A549 (cell line): Measurements from ENCODE around the gene OSBPL6. TPM values are rescaled to one million over a fixed set of nuclear protein-coding genes. Genes with fewer than 3 reads are reported as not detected.

Experiments used
- ATAC-seq, 2 experiments: fragments of 200-7000 bp in 1 of 2; fragments of >200 bp in 1 of 2; cut with Nextera tagmentation in 1 of 2; cut with Tn5 transposase in 1 of 2; 3 replicates each; pipeline versions ENCODE4 v1.8.0 to v1.9.1; 2018 to 2020; ENCODE audit warnings: mild to moderate bottlenecking in 1 of 2, moderate library complexity in 1 of 2
- CTCF ChIA-PET: fragments of 300-600 bp; sonication (Branson Sonifier 250); formaldehyde crosslinking; extraction: SDS; loops from one replicate; lab custom pipeline; 2021; ENCODE audit warnings: antibody characterized with exemption, inconsistent platforms; lab: Yijun Ruan, JAX
- POLR2A ChIA-PET: fragments of 350-600 bp; formaldehyde crosslinking; extraction: SDS; loops from one replicate; lab custom pipeline; 2021; ENCODE audit warnings: antibody characterized with exemption, inconsistent platforms; lab: Yijun Ruan, JAX
- DNase-seq, 2 experiments: peaks; one replicate each; pipeline versions ENCODE4 v3.0.0 to v3.0.0-alpha.2; 2011 to 2016; ENCODE audit warnings: low read depth in 1 of 2, low spot score in 1 of 2
- FAIRE-seq: peaks from 2 replicates; lab custom pipeline; 2011; peaks lifted over from hg19 to GRCh38; lab: Jason Lieb, UNC
- H3K27ac ChIP-seq, 2 experiments: fragments of >200 bp; sonication (Bioruptor Twin); formaldehyde crosslinking; 3 replicates each; pipeline ENCODE4 v1.5.1; 2016 to 2017
- H3K4me1 ChIP-seq: fragments of >200 bp; sonication (Bioruptor Twin); formaldehyde crosslinking; 3 replicates; pipeline ENCODE4 v1.6.1; 2016
- H3K4me2 ChIP-seq: fragments of >200 bp; sonication (Bioruptor Twin); formaldehyde crosslinking; 3 replicates; pipeline ENCODE4 v1.6.1; 2016
- H3K4me3 ChIP-seq: fragments of >200 bp; sonication (Bioruptor Twin); formaldehyde crosslinking; 3 replicates; pipeline ENCODE4 v1.5.1; 2016
- H3K9me3 ChIP-seq: fragments of >200 bp; sonication (Bioruptor Twin); formaldehyde crosslinking; 3 replicates; pipeline ENCODE4 v1.6.1; 2016
- BHLHE40 ChIP-seq: IDR thresholded peaks from 2 replicates; pipeline ENCODE4 v1.6.1; 2012; ENCODE audit warnings: low read depth, low read length, inconsistent platforms
- CBX2 ChIP-seq: fragments of 200-600 bp; sonication (generic); IDR thresholded peaks from 2 replicates; pipeline ENCODE4 v1.6.1; 2016; ENCODE audit warnings: low read depth, mild to moderate bottlenecking, borderline replicate concordance
- CHD2 ChIP-seq: fragments of 150-350 bp; IDR thresholded peaks from 2 replicates; pipeline ENCODE4 v1.6.1; 2014; ENCODE audit warnings: low read length; ENCODE audit not compliant: partially characterized antibody
- CHD4 ChIP-seq: fragments of 200-600 bp; sonication (generic); IDR thresholded peaks from 2 replicates; pipeline ENCODE4 v1.6.1; 2016; ENCODE audit warnings: antibody characterized with exemption, mild to moderate bottlenecking, borderline replicate concordance
- E2F6 ChIP-seq: IDR thresholded peaks from 2 replicates; pipeline ENCODE4 v1.6.1; 2012; ENCODE audit warnings: low read depth, borderline replicate concordance
- EHMT2 ChIP-seq: fragments of 200-600 bp; sonication (generic); IDR thresholded peaks from 2 replicates; pipeline ENCODE4 v1.6.1; 2016; ENCODE audit warnings: antibody characterized with exemption, low read depth, mild to moderate bottlenecking, moderate library complexity
- EP300 ChIP-seq, 2 experiments: fragments of >200 bp; sonication (Bioruptor Twin); formaldehyde crosslinking; IDR thresholded peaks; 2 replicates in 1 of 2; 3 replicates in 1 of 2; pipeline ENCODE4 v1.6.1; 2016 to 2017
- FOSB ChIP-seq: fragments of 250-450 bp; sonication (Bioruptor Pico); IDR thresholded peaks from 2 replicates; pipeline ENCODE4 v1.5.0; 2020; ENCODE audit warnings: mild to moderate bottlenecking, moderate library complexity
- FOSL2 ChIP-seq, 2 experiments: fragments of 450-650 bp in 1 of 2; fragments of >200 bp in 1 of 2; sonication (Bioruptor Twin) in 1 of 2; formaldehyde crosslinking; IDR thresholded peaks; 2 replicates each; pipeline versions ENCODE4 v1.5.0 to v1.6.1; 2016 to 2020; ENCODE audit warnings: mild to moderate bottlenecking in 1 of 2, moderate library complexity in 1 of 2
- HES2 ChIP-seq: fragments of >200 bp; sonication (Bioruptor Twin); formaldehyde crosslinking; IDR thresholded peaks from 2 replicates; pipeline ENCODE4 v1.6.1; 2016
- HEYL ChIP-seq: fragments of 250-450 bp; sonication (Bioruptor Pico); IDR thresholded peaks from 2 replicates; pipeline ENCODE4 v1.8.0; 2021; ENCODE audit warnings: mild to moderate bottlenecking, moderate library complexity
- HMGXB4 ChIP-seq: fragments of 250-450 bp; sonication (Bioruptor Pico); IDR thresholded peaks from 2 replicates; pipeline ENCODE4 v1.5.0; 2021; ENCODE audit warnings: mild to moderate bottlenecking, moderate library complexity, borderline replicate concordance
- HOXA7 ChIP-seq: fragments of 250-450 bp; sonication (Bioruptor Pico); IDR thresholded peaks from 2 replicates; pipeline ENCODE4 v1.5.0; 2020; ENCODE audit warnings: mild to moderate bottlenecking, moderate library complexity
- HOXB5 ChIP-seq: fragments of 250-450 bp; sonication (Bioruptor Pico); IDR thresholded peaks from 2 replicates; pipeline ENCODE4 v1.5.0; 2020; ENCODE audit warnings: mild to moderate bottlenecking, moderate library complexity
- MAFK ChIP-seq: fragments of 450-650 bp; IDR thresholded peaks from 2 replicates; pipeline ENCODE4 v1.6.1; 2014; ENCODE audit not compliant: partially characterized antibody
- MAX ChIP-seq: IDR thresholded peaks from 2 replicates; pipeline ENCODE4 v1.6.1; 2012
- MAZ ChIP-seq: fragments of 150-350 bp; IDR thresholded peaks from 2 replicates; pipeline ENCODE4 v1.6.1; 2014; ENCODE audit warnings: antibody characterized with exemption, low read depth, low read length, borderline replicate concordance
- MYC ChIP-seq: IDR thresholded peaks from 2 replicates; pipeline ENCODE4 v1.6.1; 2012; ENCODE audit warnings: mild to moderate bottlenecking, inconsistent platforms, low read length, improper control_type of control experiment, borderline replicate concordance
- NFE2L2 ChIP-seq: fragments of 150-350 bp; conservative IDR thresholded peaks from 2 replicates; pipeline ENCODE4 v1.6.1; 2014; ENCODE audit warnings: low read length
- NPAS2 ChIP-seq: fragments of 250-450 bp; sonication (Bioruptor Pico); IDR thresholded peaks from 2 replicates; pipeline ENCODE4 v1.8.0; 2022; ENCODE audit warnings: mild to moderate bottlenecking, moderate library complexity, borderline replicate concordance
- PHF8 ChIP-seq: fragments of 200-600 bp; sonication (generic); IDR thresholded peaks from 2 replicates; pipeline ENCODE4 v1.6.1; 2016; ENCODE audit warnings: low read depth, mild to moderate bottlenecking, antibody characterized with exemption, moderate library complexity, borderline replicate concordance
- RAD21 ChIP-seq, 2 experiments: fragments of >200 bp in 1 of 2; sonication (Bioruptor Twin) in 1 of 2; formaldehyde crosslinking in 1 of 2; IDR thresholded peaks in 1 of 2; conservative IDR thresholded peaks in 1 of 2; 2 replicates in 1 of 2; 3 replicates in 1 of 2; pipeline ENCODE4 v1.6.1; 2012 to 2018; ENCODE audit warnings: inconsistent platforms in 1 of 2
- RARB ChIP-seq: fragments of 250-450 bp; sonication (Bioruptor Pico); IDR thresholded peaks from 2 replicates; pipeline ENCODE4 v1.8.0; 2021; ENCODE audit warnings: mild to moderate bottlenecking, moderate library complexity
- SMC3 ChIP-seq: fragments of >200 bp; sonication (Bioruptor Twin); formaldehyde crosslinking; IDR thresholded peaks from 3 replicates; pipeline ENCODE4 v1.6.1; 2018; ENCODE audit warnings: inconsistent platforms
- ZFP36 ChIP-seq: fragments of 450-650 bp; IDR thresholded peaks from 2 replicates; pipeline ENCODE4 v1.6.1; 2014; ENCODE audit warnings: borderline replicate concordance; ENCODE audit not compliant: partially characterized antibody
- ZSCAN20 ChIP-seq: fragments of 250-450 bp; sonication (Bioruptor Pico); IDR thresholded peaks from 2 replicates; pipeline ENCODE4 v1.8.0; 2022; ENCODE audit warnings: mild to moderate bottlenecking, moderate library complexity
- WGBS: methylation state at CpG from one replicate; pipeline ENCODE4 v1.1.6; 2017; ENCODE audit errors: missing lambda C conversion rate; 5-methylcytosine and 5-hydroxymethylcytosine counted together
- polyA plus RNA-seq, 4 experiments: library from polyadenylated mRNA; depleted of rRNA in 3 of 4; stranded (reverse); fragments of >200 nt; fragmentation: RNase III in 1 of 4; extraction: RNeasy Plus Mini Kit Qiagen cat#74134 plus additional on column Dnase treatment in 1 of 4; gene quantifications; 2 replicates in 3 of 4; 3 replicates in 1 of 4; pipeline ENCODE4 v1.2.3, GENCODE V29; 2011 to 2017

Gene OSBPL6
- polyA plus RNA-seq, 2 of the 4 experiments (the other 2 are of a cell fraction): 2.9 to 8.2 TPM

GRCh38 chr2:178257127-178257526 lies 62.8 kb downstream of the OSBPL6 start (continued):
- TF ChIP-seq CHD2: no peak

- Histone ChIP-seq H3K4me1 (no peaks in the 10 kb centered on the region), H3K4me3 (no peak overlapping the region), H3K4me2 (no peak overlapping the region), H3K27ac (no peak overlapping the region), H3K9me3 (no peaks in the 10 kb centered on the region)
- TF ChIP-seq MAFK (no peak), MAZ (no peak), BHLHE40 (no peak), HEYL (CRISPR knock-in tag) (no peak), EP300 (IDR thresholded peaks at IDR 0.05) (no peak), FOSB (CRISPR knock-in tag) (no peak)
- POLR2A ChIA-PET: no interaction called here
- FAIRE-seq: no peak
- WGBS: 45% methylated on average over 2 of the region's 2 CpGs
- ATAC-seq: no peak
- DNase-seq: no peak
- CTCF ChIA-PET: no interaction called here
These were observed 64.6 kb downstream of the OSBPL6 start for GRCh38 chr2:178258916-178259315.

- TF ChIP-seq BHLHE40: no peak
- TF ChIP-seq HOXB5 (CRISPR knock-in tag): no peak
- no peak for TF ChIP-seq NFE2L2
- TF ChIP-seq MYC: no peak
- no peak for TF ChIP-seq RAD21 (conservative IDR thresholded peaks at IDR 0.05 in 1 of 2, IDR thresholded peaks at IDR 0.05 in 1 of 2)
- no peak for TF ChIP-seq CBX2
- TF ChIP-seq ZSCAN20 (CRISPR knock-in tag): no peak
- no peak for TF ChIP-seq SMC3
- H3K9me3 ChIP-seq: no peaks in the 10 kb centered on the region
- DNase-seq: no peak
- no peak overlapping the region for H3K4me3 ChIP-seq
- no peaks in the 10 kb centered on the region for H3K4me1 ChIP-seq
- ChIA-PET POLR2A (no interaction called here), CTCF (interaction anchor here (0.6 kb wide), 1 partner anchor 31 kb away, joined by 3 read pairs; no protein-coding TSS in a partner anchor)
- 69% methylated on average over 13 of the region's 13 CpGs for WGBS
- FAIRE-seq: no peak
- no peak for ATAC-seq
- H3K4me2 ChIP-seq: no peak overlapping the region
- no peak overlapping the region for H3K27ac ChIP-seq
These were observed 69.0 kb downstream of the OSBPL6 start for GRCh38 chr2:178263159-178263860.

GRCh38 chr2:178264211-178264610 lies 69.9 kb downstream of the OSBPL6 start:
- Histone ChIP-seq H3K27ac (no peak overlapping the region), H3K4me1 (no peaks in the 10 kb centered on the region), H3K4me2 (no peak overlapping the region), H3K9me3 (no peaks in the 10 kb centered on the region), H3K4me3 (no peak overlapping the region)
- ATAC-seq: no peak
- ChIA-PET POLR2A (no interaction called here), CTCF (interaction anchor here (0.6 kb wide), 1 partner anchor 32 kb away, joined by 3 read pairs; no protein-coding TSS in a partner anchor)
- no peak for DNase-seq
- WGBS: 51% methylated on average over 2 of the region's 2 CpGs
- FAIRE-seq: no peak
- no peak for TF ChIP-seq HEYL (CRISPR knock-in tag)
- no peak for TF ChIP-seq HOXA7 (CRISPR knock-in tag)
- TF ChIP-seq CBX2: no peak
- no peak for TF ChIP-seq MAX
- TF ChIP-seq MAFK: no peak
- TF ChIP-seq EHMT2: no peak
- TF ChIP-seq E2F6: no peak
- no peak for TF ChIP-seq ZFP36
- TF ChIP-seq HMGXB4: no peak
- TF ChIP-seq NPAS2 (CRISPR knock-in tag): no peak
- TF ChIP-seq RARB (CRISPR knock-in tag): no peak
- no peak for TF ChIP-seq NFE2L2
- TF ChIP-seq FOSL2 (IDR thresholded peaks at IDR 0.05): no peak
- no peak for TF ChIP-seq FOSL2 (CRISPR knock-in tag; IDR thresholded peaks at IDR 0.05)
- TF ChIP-seq PHF8: no peak
- TF ChIP-seq CHD4: no peak
- TF ChIP-seq HES2: no peak
